Measurements from ENCODE around the gene TTLL8. TPM values are rescaled to one million over a fixed set of nuclear protein-coding genes. Genes with fewer than 3 reads are reported as not detected.

Gene TTLL8
- total RNA-seq, 1 donor = not detected

- Histone ChIP-seq H4K20me1 (ENCODE audit: insufficient read depth, low read length) (no peaks in the 10 kb centered on the region), H3K9me3 (ENCODE audit: low read depth, low read length) (no peaks in the 10 kb centered on the region), H3K79me2 (ENCODE audit: insufficient read depth, low read length) (no peaks in the 10 kb centered on the region), H3K36me3 (ENCODE audit: insufficient read depth, low read length) (no peaks in the 10 kb centered on the region), H3K4me3 (ENCODE audit: insufficient read depth, low read length) (no peak overlapping the region), H2AFZ (ENCODE audit: low read length) (no peak overlapping the region), H3K4me1 (ENCODE audit: insufficient read depth, low read length) (no peaks in the 10 kb centered on the region), H3K27ac (ENCODE audit: low read depth, low read length) (no peak overlapping the region), H3K27me3 (ENCODE audit: insufficient read depth, low read length) (no peaks in the 10 kb centered on the region), H3K4me2 (ENCODE audit: insufficient read depth, low read length) (no peak overlapping the region)
- peak; percentile 57 for DNase-seq (ENCODE audit: insufficient read length, low spot score, missing footprints)
- no peak for TF ChIP-seq CTCF (IDR thresholded peaks at IDR 0.05; ENCODE audit: extremely low read depth, low read depth, low read length)
Measured at GRCh38 chr22:50039669-50040443, 18.2 kb downstream of the TTLL8 start.

GRCh38 chr22:50035976-50036724, 21.9 kb downstream of the TTLL8 start:
- Histone ChIP-seq H3K27me3 (ENCODE audit: insufficient read depth, low read length) (no peaks in the 10 kb centered on the region), H2AFZ (ENCODE audit: low read length) (no peak overlapping the region)
- TF ChIP-seq CTCF (IDR thresholded peaks at IDR 0.05; ENCODE audit: extremely low read depth, low read depth, low read length) = no peak

GRCh38 chr22:50035131-50035881, 22.8 kb downstream of the TTLL8 start:
- DNase-seq (ENCODE audit: insufficient read length, low spot score, missing footprints) = peak; percentile 76
- TF ChIP-seq CTCF (IDR thresholded peaks at IDR 0.05; ENCODE audit: extremely low read depth, low read depth, low read length) = no peak
- no peaks in the 10 kb centered on the region for H4K20me1 ChIP-seq (ENCODE audit: insufficient read depth, low read length)
- no peak overlapping the region for H2AFZ ChIP-seq (ENCODE audit: low read length)
- H3K4me1 ChIP-seq (ENCODE audit: insufficient read depth, low read length) = no peaks in the 10 kb centered on the region
- H3K27ac ChIP-seq (ENCODE audit: low read depth, low read length) = no peak overlapping the region
- H3K9me3 ChIP-seq (ENCODE audit: low read depth, low read length) = no peaks in the 10 kb centered on the region
- no peak overlapping the region for H3K4me3 ChIP-seq (ENCODE audit: insufficient read depth, low read length)
- H3K27me3 ChIP-seq (ENCODE audit: insufficient read depth, low read length) = no peaks in the 10 kb centered on the region
- H3K36me3 ChIP-seq (ENCODE audit: insufficient read depth, low read length) = no peaks in the 10 kb centered on the region
- H3K79me2 ChIP-seq (ENCODE audit: insufficient read depth, low read length) = no peaks in the 10 kb centered on the region
- no peak overlapping the region for H3K4me2 ChIP-seq (ENCODE audit: insufficient read depth, low read length)

More at GRCh38 chr22:50035976-50036724, 21.9 kb downstream of the TTLL8 start:
- Histone ChIP-seq H3K9me3 (ENCODE audit: low read depth, low read length) (no peaks in the 10 kb centered on the region), H3K79me2 (ENCODE audit: insufficient read depth, low read length) (no peaks in the 10 kb centered on the region), H4K20me1 (ENCODE audit: insufficient read depth, low read length) (no peaks in the 10 kb centered on the region), H3K4me1 (ENCODE audit: insufficient read depth, low read length) (no peaks in the 10 kb centered on the region), H3K4me3 (ENCODE audit: insufficient read depth, low read length) (no peak overlapping the region), H3K4me2 (ENCODE audit: insufficient read depth, low read length) (no peak overlapping the region), H3K36me3 (ENCODE audit: insufficient read depth, low read length) (no peaks in the 10 kb centered on the region), H3K27ac (ENCODE audit: low read depth, low read length) (no peak overlapping the region)
- DNase-seq (ENCODE audit: insufficient read length, low spot score, missing footprints) = peak; percentile 51

Data from osteoblast (primary cell).